ENCODE data around the gene B4GALNT2. TPM values are rescaled to one million over a fixed set of nuclear protein-coding genes. Genes with fewer than 3 reads are reported as not detected.
A peak's percentile ranks its signal among the peaks of the same experiment; 100 is the strongest.

Gene B4GALNT2
- total and polyA plus RNA-seq, 2 of the 8 experiments (the other 6 are each of a cell fraction or from before 2014, with no cell fraction given) = not detected

DNA sequence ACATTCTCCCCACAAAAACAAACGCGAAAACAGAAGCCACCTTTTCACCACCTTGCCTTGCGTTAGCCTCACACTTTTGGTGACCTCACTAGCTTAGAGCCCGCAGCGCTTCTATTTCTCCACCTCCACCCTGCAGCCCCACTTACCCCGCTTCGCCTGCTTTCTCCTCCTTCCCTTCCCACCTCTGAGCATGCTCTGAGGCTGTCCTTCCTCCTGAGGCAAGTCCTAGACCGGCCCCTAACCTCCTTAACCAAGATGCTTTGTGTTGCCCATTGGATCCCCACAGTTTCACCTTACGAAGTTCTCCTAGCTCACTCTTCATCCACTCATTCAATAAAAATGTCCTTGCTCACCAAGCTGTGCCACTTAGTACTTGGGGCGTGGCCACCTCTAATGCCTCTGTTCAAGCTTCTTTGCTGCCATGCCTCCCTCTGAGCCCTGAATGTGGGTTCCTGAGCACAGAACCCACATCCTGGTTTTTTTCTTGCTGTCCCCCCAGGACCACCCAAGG lies 76.5 kb downstream of the B4GALNT2 start:
- Histone ChIP-seq H3K27me3 (replicated peaks in 1 of 4; ENCODE audit: control insufficient read depth in 3 of 4, extremely low read depth in 1 of 4, insufficient read depth in 3 of 4, low read length in 3 of 4) (peaks cover 0 to 3% (median 0%) of the 10 kb centered on the region in 4 experiments; a peak in 2 of 7 replicates), H3K23me2 (ENCODE audit: low read depth, low read length) (no peaks in the 10 kb centered on the region), H3K4me1 (replicated peaks in 1 of 4; ENCODE audit: control insufficient read depth in 3 of 4, insufficient read depth in 4 of 4, low read length in 3 of 4) (peaks cover 5 to 19% (median 13%) of the 10 kb centered on the region in 4 experiments), H3K9ac (replicated peaks in 1 of 4; ENCODE audit: extremely low read depth in 1 of 4, low read depth in 3 of 4, low read length in 3 of 4) (no peak overlapping the region), H3K4ac (replicated peaks; ENCODE audit: insufficient read length, low read depth, low read length) (no peak overlapping the region), H3K9me3 (ENCODE audit: insufficient read depth in 2 of 2, low read depth in 1 of 2, low read length in 1 of 2) (no peaks in the 10 kb centered on the region), H2BK12ac (ENCODE audit: low read depth, low read length) (no peak overlapping the region), H3K27ac (ENCODE audit: low read depth, low read length) (no peak overlapping the region), H2AK5ac (ENCODE audit: low read depth, low read length) (no peak overlapping the region), H3K56ac (replicated peaks; ENCODE audit: insufficient read length, low read depth, low read length) (no peak overlapping the region), H4K20me1 (replicated peaks in 1 of 2; ENCODE audit: control insufficient read depth in 1 of 2, insufficient read depth in 2 of 2, low read length in 2 of 2) (no peaks in the 10 kb centered on the region), H4K8ac (ENCODE audit: extremely low read depth, insufficient read depth, low read length) (no peak overlapping the region), H2BK20ac (ENCODE audit: low read length) (no peak overlapping the region), H2AFZ (ENCODE audit: low read length) (no peak overlapping the region), H3K14ac (ENCODE audit: insufficient read length) (no peak overlapping the region), H3K79me2 (ENCODE audit: control insufficient read depth in 1 of 2, insufficient read depth in 2 of 2, low read length in 2 of 2) (no peaks in the 10 kb centered on the region), H3K4me2 (ENCODE audit: insufficient read depth in 1 of 2, low read depth in 2 of 2, low read length in 2 of 2) (peak overlapping the region in 1 of 2 experiments; percentile 59; a peak in 1 of 4 replicates), H2BK5ac (ENCODE audit: low read depth, low read length) (no peak overlapping the region), H3K79me1 (ENCODE audit: low read depth, low read length) (no peaks in the 10 kb centered on the region), H3K4me3 (ENCODE audit: extremely low read depth in 1 of 4, insufficient read depth in 2 of 4, low read depth in 3 of 4, low read length in 4 of 4) (no peak overlapping the region), H3K23ac (ENCODE audit: insufficient read length) (no peak overlapping the region), H4K91ac (replicated peaks; ENCODE audit: insufficient read length, low read length) (no peak overlapping the region), H2BK120ac (replicated peaks; ENCODE audit: low read depth, low read length) (no peak overlapping the region), H4K5ac (ENCODE audit: insufficient read length, low read depth, low read length) (no peak overlapping the region), H3K18ac (ENCODE audit: extremely low read depth, low read length) (no peak overlapping the region), H2BK15ac (ENCODE audit: low read length) (peak overlapping the region; percentile 37; the same call in 1 of the 2 replicates), H3K36me3 (ENCODE audit: control insufficient read depth in 2 of 4, insufficient read depth in 4 of 4, low read length in 3 of 4) (no peaks in the 10 kb centered on the region)
- FAIRE-seq (no peak), DNase-seq (ENCODE audit: low read depth in 1 of 2, low spot score in 2 of 2) (no peak)
- 93% methylated on average over 10 of the region's 10 CpGs; no CpG with 5 or more reads in 1 of the 2 experiments for WGBS, 2 experiments (ENCODE audit: extremely low coverage in 1 of 2, insufficient coverage in 1 of 2, insufficient read length in 1 of 2, insufficient replicate concordance in 2 of 2, low coverage in 1 of 2, low lambda C conversion rate in 2 of 2, missing lambda C conversion rate in 1 of 2)
- CTCF ChIA-PET (ENCODE audit: partially characterized antibody) = interaction anchor here (0.9 to 1.7 kb wide), 9 partner anchors 9 to 87 kb away, joined by 3 to 8 read pairs (median 4); no protein-coding TSS in a partner anchor
- POLR2A ChIA-PET (ENCODE audit: partially characterized antibody) = interaction anchor here (1.8 to 2.5 kb wide), 3 partner anchors 9 to 14 kb away, joined by 5 to 9 read pairs (median 6); no protein-coding TSS in a partner anchor
- TF ChIP-seq CTBP2 (IDR thresholded peaks at IDR 0.05; ENCODE audit: borderline replicate concordance, insufficient read depth, insufficient read length, low read length) (no peak), HDAC6 (IDR thresholded peaks at IDR 0.05; ENCODE audit: low read depth, low read length) (no peak), CEBPB (IDR thresholded peaks at IDR 0.05; ENCODE audit: low read depth, low read length) (no peak), SP1 (IDR thresholded peaks at IDR 0.05; ENCODE audit: low read depth, low read length) (no peak), FOSL1 (IDR thresholded peaks at IDR 0.05; ENCODE audit: insufficient read depth, low read depth, low read length) (no peak), POLR2A (IDR thresholded peaks at IDR 0.05; ENCODE audit: control extremely low read depth in 1 of 2, low read depth in 2 of 2, low read length in 2 of 2) (no peak), CBX8 (IDR thresholded peaks at IDR 0.05; ENCODE audit: borderline replicate concordance, low read depth, low read length) (no peak), RXRA (IDR thresholded peaks at IDR 0.05; ENCODE audit: insufficient read depth, low read depth, low read length) (no peak)
